Jurkat, Clone E6-1 (cell line): ENCODE data around the gene CHODL.

Experiments
- DNase-seq: peaks from one replicate; pipeline ENCODE4 v3.0.0-alpha.2; 2011; ENCODE audit warnings: low read depth, low spot score
- H3K4me3 ChIP-seq: 2 replicates; pipeline ENCODE4 v1.5.1; 2011; ENCODE audit warnings: mild to moderate bottlenecking, low read length, control low read depth, moderate library complexity

Gene CHODL

GRCh38 chr21:18274370-18274769 is 29.7 kb downstream of the CHODL start:
- no peak for DNase-seq
- no peak overlapping the region for H3K4me3 ChIP-seq

- no peak for DNase-seq
- H3K4me3 ChIP-seq: no peak overlapping the region
Measured at GRCh38 chr21:18275781-18276180, 31.1 kb downstream of the CHODL start.

- H3K4me3 ChIP-seq: no peak overlapping the region
- no peak for DNase-seq
Measured at GRCh38 chr21:18285379-18285778, 40.7 kb downstream of the CHODL start.

GRCh38 chr21:18289876-18290275 is 45.2 kb downstream of the CHODL start:
- H3K4me3 ChIP-seq: no peak overlapping the region
- DNase-seq: no peak

GRCh38 chr21:18294100-18294499 is 49.5 kb downstream of the CHODL start:
- no peak overlapping the region for H3K4me3 ChIP-seq
- DNase-seq: no peak

- DNase-seq: no peak
- no peak overlapping the region for H3K4me3 ChIP-seq
Measured at GRCh38 chr21:18298228-18298627, 53.6 kb downstream of the CHODL start.
